ENCODE measurements around the gene CHCT1.

DNA sequence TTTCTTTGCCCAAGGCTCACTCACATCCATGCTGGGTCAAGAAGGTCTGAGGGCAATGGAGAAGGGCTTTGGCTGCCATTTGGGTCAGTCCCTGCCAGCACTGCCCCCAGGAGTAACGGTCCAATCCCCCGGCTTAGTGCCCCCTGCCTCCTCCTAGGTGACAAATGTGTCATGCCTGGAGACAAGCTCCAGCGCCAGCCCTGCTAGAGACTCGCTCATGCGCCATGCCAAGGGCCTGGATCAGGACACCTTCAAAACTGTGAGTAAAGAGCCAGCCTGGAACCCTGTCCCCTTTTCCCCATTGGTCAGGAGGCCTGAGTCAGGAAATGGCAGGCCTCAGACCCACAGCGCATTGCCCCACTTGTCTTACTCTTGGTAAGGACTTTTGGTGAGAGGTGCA is 3.3 kb downstream of the CHCT1 start:
- TF ChIP-seq, protein P1, sequence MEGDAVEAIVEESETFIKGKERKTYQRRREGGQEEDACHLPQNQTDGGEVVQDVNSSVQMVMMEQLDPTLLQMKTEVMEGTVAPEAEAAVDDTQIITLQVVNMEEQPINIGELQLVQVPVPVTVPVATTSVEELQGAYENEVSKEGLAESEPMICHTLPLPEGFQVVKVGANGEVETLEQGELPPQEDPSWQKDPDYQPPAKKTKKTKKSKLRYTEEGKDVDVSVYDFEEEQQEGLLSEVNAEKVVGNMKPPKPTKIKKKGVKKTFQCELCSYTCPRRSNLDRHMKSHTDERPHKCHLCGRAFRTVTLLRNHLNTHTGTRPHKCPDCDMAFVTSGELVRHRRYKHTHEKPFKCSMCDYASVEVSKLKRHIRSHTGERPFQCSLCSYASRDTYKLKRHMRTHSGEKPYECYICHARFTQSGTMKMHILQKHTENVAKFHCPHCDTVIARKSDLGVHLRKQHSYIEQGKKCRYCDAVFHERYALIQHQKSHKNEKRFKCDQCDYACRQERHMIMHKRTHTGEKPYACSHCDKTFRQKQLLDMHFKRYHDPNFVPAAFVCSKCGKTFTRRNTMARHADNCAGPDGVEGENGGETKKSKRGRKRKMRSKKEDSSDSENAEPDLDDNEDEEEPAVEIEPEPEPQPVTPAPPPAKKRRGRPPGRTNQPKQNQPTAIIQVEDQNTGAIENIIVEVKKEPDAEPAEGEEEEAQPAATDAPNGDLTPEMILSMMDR (IDR thresholded peaks at IDR 0.05) = no peak
- no peak for TF ChIP-seq EZH2 (IDR thresholded peaks at IDR 0.05; ENCODE audit: borderline replicate concordance, insufficient read depth, low read depth, low read length, poor library complexity, severe bottlenecking)
